Measurements from ENCODE around the gene CFAP70.
"Not testable (repeated sequence)": the region's sequence is repeated elsewhere in the genome, so short reads cannot be mapped to it uniquely, and the experiment has no call there.

Gene CFAP70

GRCh38 chr10:73338801-73339368 lies 19.8 kb downstream of the CFAP70 start:
- no peak for DNase-seq

- DNase-seq = no peak
Measured at GRCh38 chr10:73333202-73333601, 25.5 kb downstream of the CFAP70 start.

GRCh38 chr10:73332379-73332778 lies 26.3 kb downstream of the CFAP70 start:
- DNase-seq = no peak

- not testable (repeated sequence) for DNase-seq
Measured at GRCh38 chr10:73328523-73328922, 30.1 kb downstream of the CFAP70 start.

GRCh38 chr10:73325290-73325689 lies 33.4 kb downstream of the CFAP70 start:
- DNase-seq = not testable (repeated sequence)

- DNase-seq = not testable (repeated sequence)
Measured at GRCh38 chr10:73323582-73323981, 35.1 kb downstream of the CFAP70 start.

- DNase-seq = no peak
Measured at GRCh38 chr10:73310475-73310874, 48.2 kb downstream of the CFAP70 start.

- DNase-seq = no peak
Measured at GRCh38 chr10:73307203-73307800, 51.4 kb downstream of the CFAP70 start.

- DNase-seq = no peak
Measured at GRCh38 chr10:73306171-73306708, 52.4 kb downstream of the CFAP70 start.

GRCh38 chr10:73296946-73297345 lies 61.7 kb downstream of the CFAP70 start:
- no peak for DNase-seq

GRCh38 chr10:73293461-73293860 lies 65.2 kb downstream of the CFAP70 start:
- DNase-seq = no peak

GRCh38 chr10:73289958-73290357 lies 68.7 kb downstream of the CFAP70 start:
- no peak for DNase-seq

- DNase-seq = no peak
Measured at GRCh38 chr10:73287441-73287840, 71.2 kb downstream of the CFAP70 start.

- DNase-seq = no peak
Measured at GRCh38 chr10:73281097-73281496, 77.6 kb downstream of the CFAP70 start.

- no peak for DNase-seq
Measured at GRCh38 chr10:73264423-73264822, 94.2 kb downstream of the CFAP70 start.

GRCh38 chr10:73263693-73264347 lies 94.8 kb downstream of the CFAP70 start:
- no peak for DNase-seq

- no peak for DNase-seq
Measured at GRCh38 chr10:73262880-73263555, 95.6 kb downstream of the CFAP70 start.

- DNase-seq = no peak
Measured at GRCh38 chr10:73262105-73262730, 96.4 kb downstream of the CFAP70 start.

- DNase-seq = no peak
Measured at GRCh38 chr10:73261362-73261995, 97.2 kb downstream of the CFAP70 start.

- not testable (repeated sequence) for DNase-seq
Measured at GRCh38 chr10:73258612-73259011, 100.1 kb downstream of the CFAP70 start.

- DNase-seq = no peak
Measured at GRCh38 chr10:73253225-73253555, 105.5 kb downstream of the CFAP70 start.

GRCh38 chr10:73252445-73253224 lies 106.0 kb downstream of the CFAP70 start, which contains the start of gene MRPS16:
Gene MRPS16, minus strand, starts transcription at chr10:73252644. Its CDS starts 162 bp downstream, at chr10:73252482.
- peak; percentile 94 for DNase-seq

Data from activated T-cell treated with anti-CD3 and anti-CD28 coated beads, Interleukin-2, amount 50 U/mL, for 48 hours (primary cell).